Endothelial cell of coronary artery (primary cell): ENCODE data around the gene OSCP1. TPM values are rescaled to one million over a fixed set of nuclear protein-coding genes. Genes with fewer than 3 reads are reported as not detected.

ENCODE experiments used
- total RNA-seq: library from RNA; depleted of rRNA; stranded (reverse); fragments of >200 nt; gene quantifications from 2 replicates; pipeline ENCODE4 v1.2.3, GENCODE V29; 2014

The OSCP1 gene, protein sequence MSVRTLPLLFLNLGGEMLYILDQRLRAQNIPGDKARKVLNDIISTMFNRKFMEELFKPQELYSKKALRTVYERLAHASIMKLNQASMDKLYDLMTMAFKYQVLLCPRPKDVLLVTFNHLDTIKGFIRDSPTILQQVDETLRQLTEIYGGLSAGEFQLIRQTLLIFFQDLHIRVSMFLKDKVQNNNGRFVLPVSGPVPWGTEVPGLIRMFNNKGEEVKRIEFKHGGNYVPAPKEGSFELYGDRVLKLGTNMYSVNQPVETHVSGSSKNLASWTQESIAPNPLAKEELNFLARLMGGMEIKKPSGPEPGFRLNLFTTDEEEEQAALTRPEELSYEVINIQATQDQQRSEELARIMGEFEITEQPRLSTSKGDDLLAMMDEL
- total RNA-seq = 6.5 and 6.7 TPM in 2 replicates

GRCh38 chr1:36450270-36450918 lies at the start of gene OSCP1:
OSCP1 (minus strand) TSS chr1:36450451; CDS start chr1:36450369, 82 bp downstream.

DNA sequence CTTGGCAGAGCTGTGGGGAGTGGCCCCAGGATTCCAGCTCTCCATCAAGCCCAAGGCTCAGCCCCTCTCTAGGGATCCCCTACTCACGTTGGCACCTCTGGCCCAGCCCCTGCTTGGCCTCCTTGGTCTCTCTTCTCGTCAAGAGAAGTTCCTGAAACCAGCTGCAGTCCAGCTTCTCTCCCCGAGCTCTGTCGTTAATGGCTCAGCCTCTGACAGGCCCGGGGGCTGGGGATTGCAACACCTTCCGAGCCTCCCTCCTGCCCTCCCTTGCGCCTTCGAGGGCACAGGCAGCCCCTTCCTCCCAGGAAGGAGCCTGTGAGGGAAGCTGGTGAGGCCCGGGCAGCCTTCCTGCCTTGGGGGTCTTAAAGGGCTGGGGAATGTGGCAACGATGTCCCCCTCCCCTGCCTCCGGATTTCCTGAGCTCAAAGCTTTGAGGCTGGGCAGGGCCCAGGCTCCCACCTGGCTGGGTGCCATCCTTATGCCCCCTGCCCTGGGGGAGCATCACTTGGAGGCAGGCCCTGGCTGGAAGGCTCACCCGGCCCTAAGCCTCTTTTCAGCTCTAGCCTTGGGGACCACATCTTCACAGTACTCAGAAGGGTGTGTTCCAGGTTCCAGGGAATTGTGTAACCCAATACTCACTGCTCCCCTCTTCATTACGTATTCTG lies 32.6 kb upstream of the OSCP1 start, which contains the start of gene CSF3R:
Gene CSF3R, minus strand, starts transcription at position 190 of the 665 bp plus-strand sequence. CDS start 3,417 bp downstream, outside the sequence.

DNA sequence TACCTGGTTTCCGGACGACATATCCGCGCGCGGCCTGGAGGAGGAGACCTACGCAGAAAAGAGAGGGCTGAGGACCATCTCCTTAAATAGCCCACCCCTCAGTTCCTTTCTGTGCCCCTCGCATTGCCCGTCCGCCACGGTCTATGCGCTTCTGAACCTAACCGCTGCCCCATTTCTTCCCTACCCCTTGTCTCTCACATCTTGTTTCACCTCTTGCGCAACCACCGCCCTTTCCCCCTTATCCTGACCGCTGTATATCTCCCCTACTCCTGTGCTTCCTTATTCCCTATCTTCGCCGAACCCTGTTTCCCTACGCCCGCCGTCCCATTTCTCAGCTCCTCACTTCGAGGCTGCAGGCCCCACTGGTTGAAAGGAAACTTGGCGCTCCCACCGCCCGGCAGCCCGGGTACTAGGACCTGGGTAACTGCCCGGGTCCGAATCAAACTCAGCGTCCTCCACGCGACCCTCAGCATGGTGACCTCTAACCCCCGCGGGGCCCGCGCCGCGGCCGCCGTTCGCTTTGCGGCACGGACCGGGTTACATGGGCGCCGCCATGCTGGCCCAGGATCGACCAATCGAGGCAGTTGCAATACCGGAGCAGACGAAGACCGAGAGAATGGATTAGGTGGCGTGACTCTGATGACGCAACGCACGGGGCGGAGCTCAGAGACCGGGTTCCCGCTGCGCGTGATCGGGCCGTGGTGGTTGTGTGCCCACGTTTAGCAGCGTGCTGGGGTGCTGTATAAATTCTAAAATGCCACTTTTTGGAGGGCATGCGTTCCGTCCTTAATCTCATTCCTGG lies 13.8 kb upstream of the OSCP1 start, which contains the start of gene MRPS15:
Gene MRPS15, minus strand, starts transcription at position 582 of the 802 bp plus-strand sequence. Its CDS starts 109 bp downstream, at position 473.

DNA sequence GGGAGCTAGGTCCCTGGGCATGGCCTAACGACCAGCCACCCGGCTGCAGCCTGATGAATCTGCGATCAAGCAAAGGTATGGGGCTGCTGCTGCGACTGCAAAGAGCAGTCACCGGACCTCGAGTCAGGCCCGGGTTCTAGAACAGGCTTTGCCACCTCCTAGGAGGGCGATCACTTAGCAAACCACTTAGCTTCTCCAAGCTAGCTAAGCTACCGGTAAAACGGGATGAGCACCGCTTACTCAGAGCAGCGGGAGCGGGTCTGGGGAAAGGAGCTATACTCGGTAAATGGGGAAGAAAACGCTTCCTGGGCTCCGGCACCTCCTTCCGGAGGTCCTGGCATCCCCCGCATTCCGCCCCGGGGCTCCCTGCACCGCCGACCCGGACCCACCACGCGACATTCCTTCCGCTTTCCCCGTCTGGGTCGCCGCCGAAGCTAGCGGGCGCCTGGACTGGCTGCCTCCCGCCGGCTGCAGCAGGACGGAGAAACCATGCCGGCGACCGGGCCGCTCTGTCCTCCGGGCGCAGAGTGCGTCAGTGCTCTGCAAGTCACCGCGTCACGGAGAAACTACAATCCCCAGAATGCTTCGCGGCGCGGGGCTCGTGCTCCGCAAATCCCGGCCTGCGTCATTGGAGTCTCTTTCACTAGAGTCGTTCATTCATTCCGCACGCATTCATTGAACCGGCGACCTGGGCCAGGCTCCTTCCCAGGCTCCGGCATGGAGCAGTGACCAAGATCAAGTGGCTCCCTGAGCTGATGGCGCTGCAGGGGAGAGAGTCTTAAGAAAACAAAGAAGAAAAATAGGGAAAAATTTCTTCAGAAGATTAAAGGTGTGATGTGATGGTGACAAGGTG lies 52.6 kb downstream of the OSCP1 start, which contains the start of gene LSM10:
Gene LSM10, minus strand, starts transcription at position 531 of the 853 bp plus-strand sequence. CDS start 3,779 bp downstream, outside the sequence.

GRCh38 chr1:36385410-36386264 lies 64.6 kb downstream of the OSCP1 start, which contains the start of gene STK40:
STK40 (minus strand) TSS chr1:36385924; CDS start chr1:36361332, 24,592 bp downstream.

Other genes starting within 250 kb of the OSCP1 start
- gene THRAP3, start 226.0 kb downstream of the OSCP1 start, total RNA-seq = 85.6 and 102 TPM in 2 replicates
- gene SH3D21, start 144.1 kb downstream of the OSCP1 start, total RNA-seq = 0.63 and 3.9 TPM in 2 replicates
- 88.8 and 145 TPM in 2 replicates for gene EVA1B, start 126.8 kb downstream of the OSCP1 start, total RNA-seq
- gene STK40, start 64.5 kb downstream of the OSCP1 start, total RNA-seq = 14.1 and 20.1 TPM in 2 replicates
- 8.7 and 11.6 TPM in 2 replicates for gene LSM10, start 52.5 kb downstream of the OSCP1 start, total RNA-seq
- gene MRPS15, start 13.9 kb upstream of the OSCP1 start, total RNA-seq = 54.6 and 75.1 TPM in 2 replicates
- not detected in 2 replicates for gene CSF3R, start 32.5 kb upstream of the OSCP1 start, total RNA-seq